ENCODE data around the gene GOLGA8T. TPM values are rescaled to one million over a fixed set of nuclear protein-coding genes. Genes with fewer than 3 reads are reported as not detected.
"Not testable (repeated sequence)": the region's sequence is repeated elsewhere in the genome, so short reads cannot be mapped to it uniquely, and the experiment has no call there.

The GOLGA8T gene
- not detected for total RNA-seq
- long read RNA-seq = 0 reads

GRCh38 chr15:30134751-30135150 is at the start of gene GOLGA8T:
Gene GOLGA8T (plus strand): TSS chr15:30135051. CDS start chr15:30135149, 98 bp downstream.
- not testable (repeated sequence) for DNase-seq (ENCODE audit: low spot score)

GRCh38 chr15:30097827-30098226 is 37.0 kb upstream of the GOLGA8T start:
- not testable (repeated sequence) for DNase-seq (ENCODE audit: low spot score)

- DNase-seq (ENCODE audit: low spot score) = not testable (repeated sequence)
Observed at GRCh38 chr15:30102890-30103289, 32.0 kb upstream of the GOLGA8T start.

- not testable (repeated sequence) for DNase-seq (ENCODE audit: low spot score)
Observed at GRCh38 chr15:30103941-30104507, 30.8 kb upstream of the GOLGA8T start.

- DNase-seq (ENCODE audit: low spot score) = not testable (repeated sequence)
Observed at GRCh38 chr15:30110591-30110990, 24.3 kb upstream of the GOLGA8T start.

- not testable (repeated sequence) for DNase-seq (ENCODE audit: low spot score)
Observed at GRCh38 chr15:30130066-30130465, 4.8 kb upstream of the GOLGA8T start.

- DNase-seq (ENCODE audit: low spot score) = not testable (repeated sequence)
Observed at GRCh38 chr15:30143246-30143645, 8.4 kb downstream of the GOLGA8T start.

- DNase-seq (ENCODE audit: low spot score) = not testable (repeated sequence)
Observed at GRCh38 chr15:30149891-30150290, 15.0 kb downstream of the GOLGA8T start.

- DNase-seq (ENCODE audit: low spot score) = not testable (repeated sequence)
Observed at GRCh38 chr15:30162479-30163357, 27.9 kb downstream of the GOLGA8T start.

- DNase-seq (ENCODE audit: low spot score) = not testable (repeated sequence)
Observed at GRCh38 chr15:30163759-30164158, 28.9 kb downstream of the GOLGA8T start.

- DNase-seq (ENCODE audit: low spot score) = not testable (repeated sequence)
Observed at GRCh38 chr15:30164257-30164656, 29.4 kb downstream of the GOLGA8T start.

GRCh38 chr15:30167403-30167802 is 32.6 kb downstream of the GOLGA8T start:
- DNase-seq (ENCODE audit: low spot score) = not testable (repeated sequence)

GRCh38 chr15:30167886-30168285 is 33.0 kb downstream of the GOLGA8T start:
- DNase-seq (ENCODE audit: low spot score) = not testable (repeated sequence)

- not testable (repeated sequence) for DNase-seq (ENCODE audit: low spot score)
Observed at GRCh38 chr15:30171452-30171851, 36.6 kb downstream of the GOLGA8T start.

- not testable (repeated sequence) for DNase-seq (ENCODE audit: low spot score)
Observed at GRCh38 chr15:30173041-30173608, 38.3 kb downstream of the GOLGA8T start.

- DNase-seq (ENCODE audit: low spot score) = not testable (repeated sequence)
Observed at GRCh38 chr15:30175291-30175690, 40.4 kb downstream of the GOLGA8T start.

- not testable (repeated sequence) for DNase-seq (ENCODE audit: low spot score)
Observed at GRCh38 chr15:30176613-30177012, 41.8 kb downstream of the GOLGA8T start.

GRCh38 chr15:30179814-30180213 is 45.0 kb downstream of the GOLGA8T start:
- DNase-seq (ENCODE audit: low spot score) = not testable (repeated sequence)

- not testable (repeated sequence) for DNase-seq (ENCODE audit: low spot score)
Observed at GRCh38 chr15:30185495-30185894, 50.6 kb downstream of the GOLGA8T start.

- peak; percentile 16 for DNase-seq (ENCODE audit: low spot score)
Observed at GRCh38 chr15:30187429-30187828, 52.6 kb downstream of the GOLGA8T start.

GRCh38 chr15:30189754-30190153 is 54.9 kb downstream of the GOLGA8T start:
- DNase-seq (ENCODE audit: low spot score) = peak; percentile 12

- peak; percentile 5 for DNase-seq (ENCODE audit: low spot score)
Observed at GRCh38 chr15:30191143-30191542, 56.3 kb downstream of the GOLGA8T start.

Measured in mesenteric fat pad (tissue), 1 donor.